ENCODE results near the gene NOC2L.

GRCh38 chr1:910311-910880, 48.7 kb downstream of the NOC2L start:
- TF ChIP-seq POLR2A (IDR thresholded peaks at IDR 0.05; ENCODE audit: low read depth, low read length) = no peak
- no peak for TF ChIP-seq TAF1 (IDR thresholded peaks at IDR 0.05; ENCODE audit: low read depth, low read length)
- TF ChIP-seq POLR2AphosphoS5 (IDR thresholded peaks at IDR 0.05; ENCODE audit: low read depth, low read length) = no peak
- no peak for TF ChIP-seq POU2F2 (IDR thresholded peaks at IDR 0.05; ENCODE audit: low read depth, low read length)
